Measurements from ENCODE around the gene P2RY8. TPM values are rescaled to one million over a fixed set of nuclear protein-coding genes. Genes with fewer than 3 reads are reported as not detected.

P2RY8 gene
- total RNA-seq, 3 donors from 2014 or later (not counting 1 experiment from before 2014, with no cell fraction given), result 73.7 to 114 (median 107) TPM

DNA sequence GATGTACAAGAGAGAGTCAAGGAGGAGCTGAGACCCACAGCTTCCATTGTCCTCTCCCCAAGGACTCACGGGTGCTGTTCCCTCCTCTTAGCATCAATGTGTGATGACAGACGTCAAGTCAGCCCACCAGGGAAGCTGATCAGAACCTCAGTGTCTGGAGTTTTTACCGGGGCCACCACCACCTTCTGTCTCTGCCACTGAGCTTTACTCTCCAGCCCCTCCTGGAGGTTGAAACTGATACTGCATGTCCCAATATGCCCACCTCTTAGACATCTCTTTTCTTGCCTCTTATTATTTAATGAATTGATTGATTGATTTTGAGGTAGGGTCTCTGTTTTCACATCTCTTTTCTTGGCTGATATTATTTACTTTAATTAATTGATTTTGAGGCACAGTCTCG is 44.1 kb upstream of the P2RY8 start:
- Mint-ChIP-seq H3K36me3 (no peaks in the 10 kb centered on the region), H3K4me1 (peaks cover 8 to 11% of the 10 kb centered on the region in 2 donors), H3K4me3 (no peak overlapping the region), H3K27ac (peak overlapping the region in 1 of 2 donors; percentile 50), H3K27me3 (ENCODE audit: low read depth in 2 of 2) (no peaks in the 10 kb centered on the region), H3K9me3 (no peaks in the 10 kb centered on the region)
- H3K27ac ChIP-seq (ENCODE audit: low read length), result no peak overlapping the region
- no peaks in the 10 kb centered on the region for H3K27me3 ChIP-seq (ENCODE audit: control insufficient read depth, insufficient read depth, low read length)
- ATAC-seq (peak; percentile 95 to 99 (median 99)), DNase-seq (peak; percentile 70 to 87)
- H3K36me3 ChIP-seq (ENCODE audit: control insufficient read depth, insufficient read depth, low read length), result no peaks in the 10 kb centered on the region
- WGBS (ENCODE audit: insufficient coverage), result 47% methylated on average over 3 of the region's 4 CpGs
- no peak overlapping the region for H3K4me3 ChIP-seq (ENCODE audit: low read length)
- peaks cover 4% of the 10 kb centered on the region for H3K9me3 ChIP-seq (ENCODE audit: control insufficient read depth, insufficient read depth, low read length)
- TF ChIP-seq, protein P1, sequence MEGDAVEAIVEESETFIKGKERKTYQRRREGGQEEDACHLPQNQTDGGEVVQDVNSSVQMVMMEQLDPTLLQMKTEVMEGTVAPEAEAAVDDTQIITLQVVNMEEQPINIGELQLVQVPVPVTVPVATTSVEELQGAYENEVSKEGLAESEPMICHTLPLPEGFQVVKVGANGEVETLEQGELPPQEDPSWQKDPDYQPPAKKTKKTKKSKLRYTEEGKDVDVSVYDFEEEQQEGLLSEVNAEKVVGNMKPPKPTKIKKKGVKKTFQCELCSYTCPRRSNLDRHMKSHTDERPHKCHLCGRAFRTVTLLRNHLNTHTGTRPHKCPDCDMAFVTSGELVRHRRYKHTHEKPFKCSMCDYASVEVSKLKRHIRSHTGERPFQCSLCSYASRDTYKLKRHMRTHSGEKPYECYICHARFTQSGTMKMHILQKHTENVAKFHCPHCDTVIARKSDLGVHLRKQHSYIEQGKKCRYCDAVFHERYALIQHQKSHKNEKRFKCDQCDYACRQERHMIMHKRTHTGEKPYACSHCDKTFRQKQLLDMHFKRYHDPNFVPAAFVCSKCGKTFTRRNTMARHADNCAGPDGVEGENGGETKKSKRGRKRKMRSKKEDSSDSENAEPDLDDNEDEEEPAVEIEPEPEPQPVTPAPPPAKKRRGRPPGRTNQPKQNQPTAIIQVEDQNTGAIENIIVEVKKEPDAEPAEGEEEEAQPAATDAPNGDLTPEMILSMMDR (IDR thresholded peaks at IDR 0.05), result peak; percentile 92
- intact Hi-C loops (cut with micrococcal nuclease), result loop anchor here (1.0 to 2.0 kb wide), 3 partner anchors 44 to 332 kb away; partner anchors contain the start of gene P2RY8
- H3K4me1 ChIP-seq (ENCODE audit: control insufficient read depth, insufficient read depth, low read length), result peaks cover 6% of the 10 kb centered on the region

DNA sequence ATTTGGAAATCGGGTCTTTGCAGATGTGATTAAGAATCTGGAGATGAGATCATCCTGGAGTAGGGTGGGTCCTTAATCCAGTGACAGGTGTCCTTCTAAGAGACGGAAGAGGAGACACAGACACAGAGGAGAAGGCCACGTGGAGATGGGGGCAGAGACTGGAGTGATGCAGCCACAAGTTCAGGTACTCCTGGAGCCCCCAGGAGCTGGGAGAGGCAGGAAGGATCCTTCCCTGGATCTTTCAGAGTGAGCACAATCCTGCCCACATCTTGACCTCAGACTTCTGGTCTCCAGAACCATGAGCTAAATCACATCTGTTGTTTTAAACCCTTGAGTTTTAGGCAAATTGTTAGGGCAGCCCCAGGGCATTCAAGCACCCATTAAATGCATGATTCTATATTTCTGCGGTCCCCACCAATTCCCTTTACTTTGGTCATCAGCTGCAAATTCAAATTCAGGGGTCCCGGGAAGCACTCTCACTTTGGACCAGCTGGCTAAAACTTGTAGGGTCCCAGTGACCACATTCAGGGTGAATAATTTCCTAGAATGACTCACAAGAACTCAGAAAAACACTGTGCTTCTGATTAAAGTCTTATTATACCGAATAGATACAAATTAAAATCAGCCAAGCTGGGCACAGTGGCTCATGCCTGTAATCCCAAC is 41.7 kb upstream of the P2RY8 start:
- Mint-ChIP-seq H3K9me3 (no peaks in the 10 kb centered on the region), H3K27ac (no peak overlapping the region), H3K4me1 (peaks cover 8 to 10% of the 10 kb centered on the region in 2 donors), H3K36me3 (no peaks in the 10 kb centered on the region), H3K4me3 (no peak overlapping the region), H3K27me3 (ENCODE audit: low read depth in 2 of 2) (no peaks in the 10 kb centered on the region)
- intact Hi-C loops (cut with micrococcal nuclease), result no loop called here
- ATAC-seq, result no peak
- Histone ChIP-seq H3K9me3 (ENCODE audit: control insufficient read depth, insufficient read depth, low read length) (peaks cover 4% of the 10 kb centered on the region), H3K4me1 (ENCODE audit: control insufficient read depth, insufficient read depth, low read length) (peaks cover 8% of the 10 kb centered on the region), H3K36me3 (ENCODE audit: control insufficient read depth, insufficient read depth, low read length) (no peaks in the 10 kb centered on the region), H3K27me3 (ENCODE audit: control insufficient read depth, insufficient read depth, low read length) (no peaks in the 10 kb centered on the region), H3K27ac (ENCODE audit: low read length) (no peak overlapping the region), H3K4me3 (ENCODE audit: low read length) (no peak overlapping the region)
- 71% methylated on average over 6 of the region's 6 CpGs for WGBS (ENCODE audit: insufficient coverage)
- TF ChIP-seq, protein P1 (IDR thresholded peaks at IDR 0.05), result no peak
- DNase-seq, result no peak

DNA sequence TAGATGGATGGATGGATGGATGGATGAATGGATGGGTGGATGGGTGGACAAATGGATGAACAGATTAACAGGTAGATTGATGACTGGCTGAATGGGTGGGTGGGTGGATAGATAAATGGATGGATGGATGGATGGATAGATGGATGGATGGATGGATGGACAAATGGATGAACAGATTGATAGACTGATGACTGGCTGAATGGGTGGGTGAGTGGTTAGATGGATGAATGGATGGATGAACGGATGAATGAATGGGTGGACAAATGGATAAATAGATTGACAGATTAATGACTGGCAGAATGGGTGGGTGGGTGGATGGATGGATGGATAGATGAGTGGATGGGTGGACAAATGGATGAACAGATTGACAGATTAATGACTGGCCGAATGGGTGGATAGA is 40.9 kb upstream of the P2RY8 start:
- Histone ChIP-seq H3K27me3 (ENCODE audit: control insufficient read depth, insufficient read depth, low read length) (no peaks in the 10 kb centered on the region), H3K9me3 (ENCODE audit: control insufficient read depth, insufficient read depth, low read length) (peaks cover 4% of the 10 kb centered on the region), H3K4me3 (ENCODE audit: low read length) (no peak overlapping the region), H3K36me3 (ENCODE audit: control insufficient read depth, insufficient read depth, low read length) (no peaks in the 10 kb centered on the region), H3K27ac (ENCODE audit: low read length) (no peak overlapping the region), H3K4me1 (ENCODE audit: control insufficient read depth, insufficient read depth, low read length) (peaks cover 8% of the 10 kb centered on the region)
- no peak overlapping the region for H3K4me3 Mint-ChIP-seq
- ATAC-seq (no peak), DNase-seq (peak in 1 of 2 donors; percentile 2)
- H3K27ac Mint-ChIP-seq, result no peak overlapping the region
- no peaks in the 10 kb centered on the region for H3K36me3 Mint-ChIP-seq
- TF ChIP-seq, protein P1 (IDR thresholded peaks at IDR 0.05), result no peak
- H3K9me3 Mint-ChIP-seq, result no peaks in the 10 kb centered on the region
- intact Hi-C loops (cut with micrococcal nuclease), result no loop called here
- WGBS (ENCODE audit: insufficient coverage), result 99% methylated on average over 2 of the region's 2 CpGs
- H3K4me1 Mint-ChIP-seq, result peaks cover 3 to 8% of the 10 kb centered on the region in 2 donors
- H3K27me3 Mint-ChIP-seq (ENCODE audit: low read depth in 2 of 2), result no peaks in the 10 kb centered on the region
